Measurements from ENCODE around the gene LGR6. TPM values are rescaled to one million over a fixed set of nuclear protein-coding genes. Genes with fewer than 3 reads are reported as not detected.

The LGR6 gene
- total RNA-seq, 1 donor from 2014 or later, result 1.8 TPM

- peaks cover 3% of the 10 kb centered on the region for H3K4me1 Mint-ChIP-seq (ENCODE audit: low read depth)
- peaks cover 34% of the 10 kb centered on the region for H3K27me3 Mint-ChIP-seq (ENCODE audit: low read depth)
- H3K4me3 Mint-ChIP-seq (ENCODE audit: unreplicated experiment), result peak overlapping the region; percentile 9
- no peak for DNase-seq (ENCODE audit: low spot score)
- H3K9me3 Mint-ChIP-seq (ENCODE audit: low read depth), result no peaks in the 10 kb centered on the region
- H3K36me3 Mint-ChIP-seq (ENCODE audit: low read depth), result no peaks in the 10 kb centered on the region
- H3K27ac Mint-ChIP-seq (ENCODE audit: unreplicated experiment), result no peak overlapping the region
- TF ChIP-seq, protein P1, sequence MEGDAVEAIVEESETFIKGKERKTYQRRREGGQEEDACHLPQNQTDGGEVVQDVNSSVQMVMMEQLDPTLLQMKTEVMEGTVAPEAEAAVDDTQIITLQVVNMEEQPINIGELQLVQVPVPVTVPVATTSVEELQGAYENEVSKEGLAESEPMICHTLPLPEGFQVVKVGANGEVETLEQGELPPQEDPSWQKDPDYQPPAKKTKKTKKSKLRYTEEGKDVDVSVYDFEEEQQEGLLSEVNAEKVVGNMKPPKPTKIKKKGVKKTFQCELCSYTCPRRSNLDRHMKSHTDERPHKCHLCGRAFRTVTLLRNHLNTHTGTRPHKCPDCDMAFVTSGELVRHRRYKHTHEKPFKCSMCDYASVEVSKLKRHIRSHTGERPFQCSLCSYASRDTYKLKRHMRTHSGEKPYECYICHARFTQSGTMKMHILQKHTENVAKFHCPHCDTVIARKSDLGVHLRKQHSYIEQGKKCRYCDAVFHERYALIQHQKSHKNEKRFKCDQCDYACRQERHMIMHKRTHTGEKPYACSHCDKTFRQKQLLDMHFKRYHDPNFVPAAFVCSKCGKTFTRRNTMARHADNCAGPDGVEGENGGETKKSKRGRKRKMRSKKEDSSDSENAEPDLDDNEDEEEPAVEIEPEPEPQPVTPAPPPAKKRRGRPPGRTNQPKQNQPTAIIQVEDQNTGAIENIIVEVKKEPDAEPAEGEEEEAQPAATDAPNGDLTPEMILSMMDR (IDR thresholded peaks at IDR 0.05), result no peak
Measured at GRCh38 chr1:202194328-202194648, 689 bp downstream of the LGR6 start.

GRCh38 chr1:202197653-202198365 lies 4.2 kb downstream of the LGR6 start:
- DNase-seq (ENCODE audit: low spot score), result no peak
- Mint-ChIP-seq H3K9me3 (ENCODE audit: low read depth) (no peaks in the 10 kb centered on the region), H3K27ac (ENCODE audit: unreplicated experiment) (no peak overlapping the region), H3K4me3 (ENCODE audit: unreplicated experiment) (no peak overlapping the region), H3K4me1 (ENCODE audit: low read depth) (peaks cover 13% of the 10 kb centered on the region), H3K36me3 (ENCODE audit: low read depth) (no peaks in the 10 kb centered on the region), H3K27me3 (ENCODE audit: low read depth) (peaks cover 34% of the 10 kb centered on the region)
- TF ChIP-seq, protein P1 (IDR thresholded peaks at IDR 0.05), result no peak

DNA sequence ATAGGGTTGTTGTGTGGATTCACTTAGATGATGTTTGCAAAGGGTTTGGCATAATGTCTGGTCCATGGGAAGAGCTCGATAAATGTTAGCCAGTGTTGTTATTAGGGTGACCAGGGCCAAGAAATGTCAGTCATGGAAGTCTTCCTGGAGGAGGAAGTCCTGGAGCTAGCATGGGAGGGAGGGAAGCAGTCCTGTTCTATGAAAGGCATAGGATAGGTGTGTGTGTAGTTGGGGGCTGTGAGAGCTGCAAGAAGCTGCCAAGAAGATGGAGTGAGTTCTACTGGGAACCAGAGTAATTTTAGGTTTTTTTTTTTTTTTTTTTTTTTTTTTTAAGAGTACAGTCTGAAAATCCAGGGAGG lies 4.7 kb downstream of the LGR6 start:
- Mint-ChIP-seq H3K4me3 (ENCODE audit: unreplicated experiment) (no peak overlapping the region), H3K4me1 (ENCODE audit: low read depth) (peaks cover 12% of the 10 kb centered on the region), H3K27ac (ENCODE audit: unreplicated experiment) (no peak overlapping the region), H3K9me3 (ENCODE audit: low read depth) (no peaks in the 10 kb centered on the region), H3K27me3 (ENCODE audit: low read depth) (peaks cover 34% of the 10 kb centered on the region), H3K36me3 (ENCODE audit: low read depth) (no peaks in the 10 kb centered on the region)
- TF ChIP-seq, protein P1 (IDR thresholded peaks at IDR 0.05), result no peak
- no peak for DNase-seq (ENCODE audit: low spot score)

- no peaks in the 10 kb centered on the region for H3K36me3 Mint-ChIP-seq (ENCODE audit: low read depth)
Measured at GRCh38 chr1:202199040-202199889, 5.7 kb downstream of the LGR6 start.

GRCh38 chr1:202200112-202200548 lies 6.5 kb downstream of the LGR6 start:
- Mint-ChIP-seq H3K4me1 (ENCODE audit: low read depth) (peaks cover 9% of the 10 kb centered on the region), H3K9me3 (ENCODE audit: low read depth) (no peaks in the 10 kb centered on the region), H3K27me3 (ENCODE audit: low read depth) (peaks cover 25% of the 10 kb centered on the region), H3K4me3 (ENCODE audit: unreplicated experiment) (no peak overlapping the region), H3K36me3 (ENCODE audit: low read depth) (no peaks in the 10 kb centered on the region), H3K27ac (ENCODE audit: unreplicated experiment) (no peak overlapping the region)
- TF ChIP-seq, protein P1 (IDR thresholded peaks at IDR 0.05), result peak; percentile 38
- no peak for DNase-seq (ENCODE audit: low spot score)

More at GRCh38 chr1:202199040-202199889, 5.7 kb downstream of the LGR6 start:
- H3K9me3 Mint-ChIP-seq (ENCODE audit: low read depth), result no peaks in the 10 kb centered on the region
- H3K27me3 Mint-ChIP-seq (ENCODE audit: low read depth), result peaks cover 30% of the 10 kb centered on the region
- no peak overlapping the region for H3K27ac Mint-ChIP-seq (ENCODE audit: unreplicated experiment)
- DNase-seq (ENCODE audit: low spot score), result no peak
- H3K4me1 Mint-ChIP-seq (ENCODE audit: low read depth), result peaks cover 9% of the 10 kb centered on the region
- no peak overlapping the region for H3K4me3 Mint-ChIP-seq (ENCODE audit: unreplicated experiment)
- TF ChIP-seq, protein P1 (IDR thresholded peaks at IDR 0.05), result no peak
